K562 (cell line): ENCODE data around the gene EPB41L2. TPM values are rescaled to one million over a fixed set of nuclear protein-coding genes. Genes with fewer than 3 reads are reported as not detected.

Source experiments
- ATAC-seq: fragments of 200-7000 bp; cut with Tn5 transposase; 3 replicates; pipeline ENCODE4 v1.9.1; 2020; ENCODE audit warnings: moderate library complexity
- BruUV-seq: library from RNA; stranded (reverse); fragments of 400-500 nt; replicated peaks from 2 replicates; lab custom pipeline; 2021; lab: Mats Ljungman, UMichigan
- CTCF ChIA-PET: fragments of 300-600 bp; formaldehyde crosslinking; extraction: SDS; loops from one replicate; lab custom pipeline; 2021; ENCODE audit warnings: low intra/inter-chr PET ratio; lab: Yijun Ruan, JAX
- POLR2A ChIA-PET: fragments of 300-600, 350-650 bp; sonication (Branson Sonifier 250); formaldehyde crosslinking; extraction: SDS; loops from one replicate; lab custom pipeline; 2021; ENCODE audit warnings: antibody characterized with exemption, inconsistent platforms; lab: Yijun Ruan, JAX
- DNase-seq, 4 experiments: peaks; one replicate each; pipeline versions ENCODE4 v3.0.0 to v3.0.0-alpha.2; 2011 to 2018; ENCODE audit warnings: low spot score in 3 of 4, mixed read lengths in 3 of 4; ENCODE audit errors: extremely low read depth in 1 of 4
- FAIRE-seq: peaks from 2 replicates; lab custom pipeline; 2011; peaks lifted over from hg19 to GRCh38; lab: Jason Lieb, UNC
- H2AFZ ChIP-seq: 2 replicates; pipeline ENCODE4 v1.6.0; 2011; ENCODE audit warnings: low read depth, low read length, control low read depth, inconsistent platforms
- H3K27ac ChIP-seq: fragments of 200-600 bp; 3 replicates; pipeline ENCODE4 v1.8.0; 2011; ENCODE audit warnings: low read depth, mild to moderate bottlenecking, control low read depth, inconsistent platforms, low read length, moderate library complexity, mixed read lengths; ENCODE audit errors: extremely low read depth
- H3K27me3 ChIP-seq, 2 experiments: fragments of 300-600 bp in 1 of 2; 2 replicates in 1 of 2; 3 replicates in 1 of 2; pipeline versions ENCODE4 v1.6.0 to v1.8.0; 2011; ENCODE audit warnings: inconsistent platforms in 2 of 2, low read length in 2 of 2, mild to moderate bottlenecking in 1 of 2, mixed read lengths in 1 of 2, moderate library complexity in 1 of 2; ENCODE audit not compliant: control insufficient read depth in 2 of 2, insufficient read depth in 2 of 2
- H3K36me3 ChIP-seq: fragments of 300-600 bp; 3 replicates; pipeline ENCODE4 v1.8.0; 2011; ENCODE audit warnings: mild to moderate bottlenecking, low read length, inconsistent platforms; ENCODE audit not compliant: control insufficient read depth, insufficient read depth
- H3K4me1 ChIP-seq, 2 experiments: fragments of 200-600 bp in 1 of 2; replicated peaks in 1 of 2; 2 replicates in 1 of 2; 3 replicates in 1 of 2; pipeline versions ENCODE4 v1.5.1 to v1.8.0; 2011; ENCODE audit warnings: inconsistent platforms in 2 of 2, low read length in 2 of 2, mild to moderate bottlenecking in 1 of 2, mixed read lengths in 1 of 2, moderate library complexity in 1 of 2; ENCODE audit not compliant: control insufficient read depth in 2 of 2, insufficient read depth in 2 of 2
- H3K4me2 ChIP-seq: 2 replicates; pipeline ENCODE4 v1.6.1; 2011; ENCODE audit warnings: low read length, control low read depth, inconsistent platforms, mixed read lengths; ENCODE audit not compliant: insufficient read depth
- H3K4me3 ChIP-seq: fragments of 200-600 bp; sonication (generic), shearing (Covaris generic); 2 replicates; pipeline ENCODE4 v1.5.1; 2016; ENCODE audit warnings: control low read depth, inconsistent platforms
- H3K79me2 ChIP-seq: fragments of 200-600 bp; 3 replicates; pipeline ENCODE4 v1.8.0; 2011; ENCODE audit warnings: low read length, inconsistent platforms; ENCODE audit not compliant: control insufficient read depth, insufficient read depth
- H3K9ac ChIP-seq, 2 experiments: 2 replicates each; pipeline versions ENCODE4 v1.6.0 to v1.6.1; 2011; ENCODE audit warnings: low read depth in 2 of 2, low read length in 2 of 2, control low read depth in 1 of 2, inconsistent platforms in 1 of 2, mild to moderate bottlenecking in 1 of 2, mixed read lengths in 1 of 2; ENCODE audit not compliant: insufficient read depth in 1 of 2
- H3K9me1 ChIP-seq: one replicate; pipeline ENCODE4 v1.6.0; 2011; ENCODE audit warnings: inconsistent platforms, mild to moderate bottlenecking, low read length, moderate library complexity; ENCODE audit not compliant: control insufficient read depth, insufficient read depth
- H3K9me3 ChIP-seq: replicated peaks from 2 replicates; pipeline ENCODE4 v1.5.1; 2011; ENCODE audit warnings: low read depth, low read length, inconsistent platforms; ENCODE audit not compliant: control insufficient read depth, insufficient read depth
- H4K20me1 ChIP-seq: replicated peaks from 2 replicates; pipeline ENCODE4 v1.6.1; 2011; ENCODE audit warnings: low read length, inconsistent platforms, mixed read lengths; ENCODE audit not compliant: control insufficient read depth, insufficient read depth
- ESRRB ChIP-seq: fragments of 250-450 bp; sonication (Bioruptor Pico); IDR thresholded peaks from 2 replicates; pipeline ENCODE4 v1.5.0; 2020; ENCODE audit warnings: mild to moderate bottlenecking, moderate library complexity, borderline replicate concordance
- NEUROD1 ChIP-seq: fragments of 150-350 bp; IDR thresholded peaks from 2 replicates; pipeline ENCODE4 v1.6.1; 2014; ENCODE audit warnings: borderline replicate concordance, low read length, low read depth; ENCODE audit not compliant: partially characterized antibody
- NFYB ChIP-seq: IDR thresholded peaks from 2 replicates; pipeline ENCODE4 v1.6.1; 2011; ENCODE audit warnings: mild to moderate bottlenecking, moderate library complexity; ENCODE audit not compliant: insufficient read length; ENCODE audit errors: extremely low read depth
- SAFB ChIP-seq: fragments of 200-400 bp; formaldehyde crosslinking; IDR thresholded peaks from 2 replicates; pipeline ENCODE4 v1.6.1; 2017; ENCODE audit warnings: low read depth, low read length, borderline replicate concordance
- SMAD3 ChIP-seq: fragments of 450-650 bp; formaldehyde crosslinking; conservative IDR thresholded peaks from 2 replicates; pipeline ENCODE4 v1.4.0; 2020; ENCODE audit warnings: mild to moderate bottlenecking
- TBL1XR1 ChIP-seq, 2 experiments: IDR thresholded peaks; 2 replicates each; pipeline ENCODE4 v1.6.1; 2012; ENCODE audit warnings: improper control_type of control experiment in 2 of 2, low read length in 2 of 2, mild to moderate bottlenecking in 1 of 2
- TOE1 ChIP-seq, 2 experiments: fragments of 450-650 bp in 1 of 2; sonication (generic) in 1 of 2; formaldehyde crosslinking in 1 of 2; IDR thresholded peaks; 2 replicates each; pipeline versions ENCODE4 v1.7.1 to v1.8.0; 2016 to 2022; ENCODE audit warnings: borderline replicate concordance in 2 of 2, mild to moderate bottlenecking in 2 of 2, antibody characterized with exemption in 1 of 2, inconsistent platforms in 1 of 2, low read depth in 1 of 2, missing genetic modification reagents in 1 of 2, moderate library complexity in 1 of 2
- ZNF274 ChIP-seq: IDR thresholded peaks from 2 replicates; pipeline ENCODE4 v1.6.1; 2011; ENCODE audit warnings: low read depth, mild to moderate bottlenecking, low read length, moderate library complexity, borderline replicate concordance
- ZNF277 ChIP-seq: fragments of 250-450 bp; sonication (Bioruptor Pico); IDR thresholded peaks from 2 replicates; pipeline ENCODE4 v1.8.0; 2022; ENCODE audit warnings: inconsistent platforms, mild to moderate bottlenecking, moderate library complexity, borderline replicate concordance
- ZNF318 ChIP-seq, 2 experiments: fragments of 450-650 bp; IDR thresholded peaks; 2 replicates each; pipeline ENCODE4 v1.6.1; 2016; ENCODE audit warnings: mild to moderate bottlenecking in 2 of 2, borderline replicate concordance in 1 of 2, low read depth in 1 of 2, moderate library complexity in 1 of 2
- WGBS: fragments of 100-300 bp; shearing (Covaris generic); methylation state at CpG from one replicate; pipeline ENCODE4 v1.1.6; 2016; ENCODE audit warnings: low coverage, mixed read lengths; ENCODE audit not compliant: insufficient coverage; ENCODE audit errors: missing lambda C conversion rate; 5-methylcytosine and 5-hydroxymethylcytosine counted together
- in situ Hi-C: fragments of 300-500 bp; cut with MboI; formaldehyde crosslinking; loops from 4 replicates; pipeline ENCODE4 v1.15.0; 2018; ENCODE audit warnings: inconsistent platforms, mixed read lengths
- intact Hi-C: fragments of 100-400 bp; cut with micrococcal nuclease; formaldehyde crosslinking; loops from 2 replicates; pipeline ENCODE4 v1.14.2; 2022
- polyA plus RNA-seq, 8 experiments: library from polyadenylated mRNA; depleted of rRNA in 4 of 8; stranded (reverse) in 5 of 8; unstranded in 3 of 8; fragments of >200 nt; fragmentation: Nextera tagmentation in 2 of 8; fragmentation: Illumina TruSeq in 1 of 8; extraction: Ambion mirVana in 2 of 8; extraction: Trizol in 1 of 8; gene quantifications; 2 replicates each; pipeline versions ENCODE4 v1.2.1 to v1.2.3, GENCODE V29; 2011 to 2014; ENCODE audit warnings: inconsistent platforms in 1 of 8, missing spikeins in 1 of 8
- total RNA-seq, 7 experiments: library from RNA; depleted of rRNA in 6 of 7; stranded (reverse); fragments of >200 nt in 6 of 7; fragmentation: Illumina TruSeq in 2 of 7; extraction: Trizol in 2 of 7; gene quantifications; 2 replicates each; pipeline versions ENCODE4 v1.2.1 to v1.2.3, GENCODE V29; 2011 to 2021; ENCODE audit warnings: low replicate concordance in 1 of 7

The EPB41L2 gene
- total and polyA plus RNA-seq, 9 of the 15 experiments (the other 6 are each of a cell fraction or from before 2014, with no cell fraction given), result 5.1 to 53.6 (median 25.0) TPM

- ChIA-PET CTCF (no interaction called here), POLR2A (interaction anchor here (0.7 kb wide), 1 partner anchor 23 kb away, joined by 4 read pairs; no protein-coding TSS in a partner anchor)
- Histone ChIP-seq H3K4me1 (peaks cover 0 to 3% of the 10 kb centered on the region in 2 experiments; a peak in 1 of 5 replicates), H3K79me2 (no peaks in the 10 kb centered on the region), H3K9me3 (no peaks in the 10 kb centered on the region), H3K36me3 (no peaks in the 10 kb centered on the region), H2AFZ (no peak overlapping the region), H3K27me3 (no peaks in the 10 kb centered on the region), H3K4me2 (no peak overlapping the region), H3K4me3 (no peak overlapping the region), H3K9me1 (no peaks in the 10 kb centered on the region), H4K20me1 (no peaks in the 10 kb centered on the region), H3K27ac (no peak overlapping the region), H3K9ac (no peak overlapping the region)
- no peak for ATAC-seq
- FAIRE-seq, result no peak
- in situ Hi-C loops, result no loop called here
- BruUV-seq, result no TSS peak
- no peak for DNase-seq
- WGBS, result 10% methylated on average over 1 of the region's 1 CpG
- intact Hi-C loops, result no loop called here
- TF ChIP-seq SMAD3 (CRISPR knock-in tag), result no peak
- TF ChIP-seq NFYB, result no peak
- no peak for TF ChIP-seq TBL1XR1 (IDR thresholded peaks at IDR 0.05; ENCODE audit: low read length in 2 of 2)
- no peak for TF ChIP-seq ZNF318 (IDR thresholded peaks at IDR 0.05; ENCODE audit: borderline replicate concordance in 1 of 2, low read depth in 1 of 2)
- TF ChIP-seq NEUROD1, result no peak
- TF ChIP-seq SAFB, result no peak
- no peak for TF ChIP-seq ZNF277 (CRISPR knock-in tag)
- TF ChIP-seq ESRRB (CRISPR knock-in tag), result no peak
- TF ChIP-seq ZNF274, result no peak
- no peak for TF ChIP-seq TOE1 (IDR thresholded peaks at IDR 0.05; ENCODE audit: borderline replicate concordance)
- TF ChIP-seq TOE1 (CRISPR knock-in tag; IDR thresholded peaks at IDR 0.05; ENCODE audit: borderline replicate concordance, low read depth), result no peak
Observed at GRCh38 chr6:130949553-130949952, 113.5 kb downstream of the EPB41L2 start.
